HepG2 (cell line): ENCODE data around the gene DGAT2. TPM values are rescaled to one million over a fixed set of nuclear protein-coding genes. Genes with fewer than 3 reads are reported as not detected.
A peak's percentile ranks its signal among the peaks of the same experiment; 100 is the strongest.

ENCODE experiments used
- AKNA ChIP-seq: sonication (generic); formaldehyde crosslinking; IDR thresholded peaks from 2 replicates; pipeline ENCODE4 v1.4.0; 2020; ENCODE audit warnings: missing genetic modification reagents, borderline replicate concordance
- ETS1 ChIP-seq: sonication (generic); formaldehyde crosslinking; IDR thresholded peaks from 2 replicates; pipeline ENCODE4 v1.4.0; 2020; ENCODE audit warnings: missing genetic modification reagents
- GATAD2A ChIP-seq: IDR thresholded peaks from 2 replicates; pipeline ENCODE4 v1.6.1; 2016
- HNF1B ChIP-seq: sonication (generic); formaldehyde crosslinking; IDR thresholded peaks from 2 replicates; pipeline ENCODE4 v1.5.1; 2020; ENCODE audit warnings: mild to moderate bottlenecking, moderate library complexity, missing genetic modification reagents
- JUNB ChIP-seq: sonication (generic); formaldehyde crosslinking; IDR thresholded peaks from 2 replicates; pipeline ENCODE4 v1.8.0; 2022; ENCODE audit warnings: missing genetic modification reagents, mild to moderate bottlenecking, borderline replicate concordance
- MAFK ChIP-seq, 2 experiments: IDR thresholded peaks in 1 of 2; conservative IDR thresholded peaks in 1 of 2; 2 replicates each; pipeline ENCODE4 v1.6.1; 2011; ENCODE audit warnings: improper control_type of control experiment in 2 of 2, low read length in 2 of 2
- MED13 ChIP-seq: sonication (generic); formaldehyde crosslinking; IDR thresholded peaks from 2 replicates; pipeline ENCODE4 v1.5.0; 2020; ENCODE audit warnings: missing genetic modification reagents
- NCOR1 ChIP-seq: fragments of 200-600 bp; sonication (generic); IDR thresholded peaks from 2 replicates; pipeline ENCODE4 v1.7.0; 2017; ENCODE audit warnings: antibody characterized with exemption, low read length, borderline replicate concordance
- RAD21 ChIP-seq: fragments of 450-650 bp; formaldehyde crosslinking; IDR thresholded peaks from 2 replicates; pipeline ENCODE4 v1.5.0; 2020; ENCODE audit warnings: mild to moderate bottlenecking
- TEAD3 ChIP-seq: optimal IDR thresholded peaks from 2 replicates; pipeline ENCODE3; 2016; ENCODE audit warnings: borderline replicate concordance
- ZBTB43 ChIP-seq: sonication (generic); formaldehyde crosslinking; conservative IDR thresholded peaks from 2 replicates; pipeline ENCODE4 v1.4.0; 2020; ENCODE audit warnings: missing genetic modification reagents
- ZBTB7B ChIP-seq: sonication (generic); formaldehyde crosslinking; IDR thresholded peaks from 2 replicates; pipeline ENCODE4 v1.4.0; 2020; ENCODE audit warnings: missing genetic modification reagents
- ZFP62 ChIP-seq: sonication (generic); formaldehyde crosslinking; IDR thresholded peaks from 2 replicates; pipeline ENCODE4 v1.4.0; 2020; ENCODE audit warnings: missing genetic modification reagents
- ZFX ChIP-seq: sonication (generic); formaldehyde crosslinking; IDR thresholded peaks from 2 replicates; pipeline ENCODE4 v1.4.0; 2020; ENCODE audit warnings: mild to moderate bottlenecking, low read depth, missing genetic modification reagents, moderate library complexity
- ZKSCAN1 ChIP-seq: fragments of 150-350 bp; IDR thresholded peaks from 2 replicates; pipeline ENCODE4 v1.6.1; 2014; ENCODE audit warnings: low read length
- ZNF205 ChIP-seq: IDR thresholded peaks from 2 replicates; pipeline ENCODE4 v1.6.1; 2018; ENCODE audit warnings: missing biosample characterization, missing genetic modification reagents
- ZNF335 ChIP-seq: sonication (generic); formaldehyde crosslinking; IDR thresholded peaks from 2 replicates; pipeline ENCODE4 v1.4.0; 2020; ENCODE audit warnings: missing genetic modification reagents
- ZNF704 ChIP-seq: sonication (generic); formaldehyde crosslinking; IDR thresholded peaks from 2 replicates; pipeline ENCODE4 v1.8.1; 2023; ENCODE audit warnings: mild to moderate bottlenecking, inconsistent platforms, moderate library complexity, missing genetic modification reagents, borderline replicate concordance
- ZZZ3 ChIP-seq: sonication (generic); formaldehyde crosslinking; IDR thresholded peaks from 2 replicates; pipeline ENCODE4 v1.4.0; 2020; ENCODE audit warnings: missing genetic modification reagents, mild to moderate bottlenecking, borderline replicate concordance
- polyA plus RNA-seq, 8 experiments: library from polyadenylated mRNA; depleted of rRNA in 3 of 8; stranded (reverse) in 7 of 8; unstranded in 1 of 8; fragments of >200 nt; fragmentation: Illumina TruSeq in 4 of 8; extraction: Trizol in 4 of 8; gene quantifications; 2 replicates each; pipeline versions ENCODE4 v1.2.1 to v1.2.3, GENCODE V29; 2011 to 2016; ENCODE audit warnings: low read depth in 4 of 8, missing spikeins in 1 of 8, mixed read lengths in 1 of 8; ENCODE audit not compliant: insufficient read depth in 1 of 8
- total RNA-seq, 5 experiments: library from RNA; depleted of rRNA; stranded (reverse); fragments of >200 nt; fragmentation: Illumina TruSeq; extraction: Trizol; gene quantifications; 2 replicates each; pipeline ENCODE4 v1.2.3, GENCODE V29; 2016; ENCODE audit warnings: low read depth in 1 of 5

Gene DGAT2
- total and polyA plus RNA-seq, 2 of the 13 experiments (the other 11 are each of a cell fraction or from before 2014, with no cell fraction given), result 39.0 to 65.6 TPM

GRCh38 chr11:75766443-75767227, 1.9 kb upstream of the DGAT2 start (continued):
- TF ChIP-seq AKNA (CRISPR knock-in tag) (no peak), ZBTB7B (CRISPR knock-in tag) (no peak), RAD21 (CRISPR knock-in tag) (no peak), ZFP62 (no peak), TEAD3 (peak; percentile 25), JUNB (CRISPR knock-in tag) (no peak), ZNF335 (CRISPR knock-in tag) (no peak), ZFX (peak; percentile 56; the same call in 1 of the 2 replicates), GATAD2A (CRISPR knock-in tag) (0 out of 2 replicates have a peak, but pooled peaks have one; percentile 26), ZZZ3 (CRISPR knock-in tag) (no peak), ZNF205 (CRISPR knock-in tag) (no peak), ZBTB43 (CRISPR knock-in tag) (no peak), MAFK (conservative IDR thresholded peaks at IDR 0.05 in 1 of 2, IDR thresholded peaks at IDR 0.05 in 1 of 2; ENCODE audit: low read length in 2 of 2) (no peak), NCOR1 (no peak), HNF1B (no peak), ETS1 (no peak), ZKSCAN1 (no peak), MED13 (CRISPR knock-in tag) (no peak), ZNF704 (no peak)
